ENCODE measurements around the gene GRK1.
A peak's percentile ranks its signal among the peaks of the same experiment; 100 is the strongest.

GRK1 gene

GRCh38 chr13:113650731-113651148, 16.3 kb upstream of the GRK1 start:
- DNase-seq = no peak

GRCh38 chr13:113651511-113652403, 15.3 kb upstream of the GRK1 start:
- DNase-seq = no peak

GRCh38 chr13:113652404-113653263, 14.4 kb upstream of the GRK1 start:
- DNase-seq = no peak

GRCh38 chr13:113653264-113654174, 13.5 kb upstream of the GRK1 start:
- DNase-seq = peak; percentile 71

- DNase-seq = no peak
These were observed 12.9 kb upstream of the GRK1 start for GRCh38 chr13:113654175-113654560.

- no peak for DNase-seq
These were observed 12.3 kb upstream of the GRK1 start for GRCh38 chr13:113654591-113655345.

- no peak for DNase-seq
These were observed 11.5 kb upstream of the GRK1 start for GRCh38 chr13:113655346-113656002.

GRCh38 chr13:113656003-113656588, 10.9 kb upstream of the GRK1 start:
- no peak for DNase-seq

GRCh38 chr13:113656831-113657671, 10.0 kb upstream of the GRK1 start:
- no peak for DNase-seq

- no peak for DNase-seq
These were observed 8.9 kb upstream of the GRK1 start, which contains the start of gene ATP4B for GRCh38 chr13:113657851-113658741. TSS of gene ATP4B (minus strand) at chr13:113658198. CDS start at chr13:113658144, 54 bp downstream.

- no peak for DNase-seq
These were observed 8.2 kb upstream of the GRK1 start for GRCh38 chr13:113658836-113659235.

GRCh38 chr13:113659337-113659736, 7.7 kb upstream of the GRK1 start:
- no peak for DNase-seq

- DNase-seq = no peak
These were observed 7.0 kb upstream of the GRK1 start for GRCh38 chr13:113660066-113660465.

- no peak for DNase-seq
These were observed 5.5 kb upstream of the GRK1 start for GRCh38 chr13:113661509-113661908.

- no peak for DNase-seq
These were observed 3.1 kb upstream of the GRK1 start for GRCh38 chr13:113663934-113664333.

- no peak for DNase-seq
These were observed 2.0 kb upstream of the GRK1 start for GRCh38 chr13:113664751-113665596.

GRCh38 chr13:113665597-113666328, 1.3 kb upstream of the GRK1 start:
- DNase-seq = no peak
